ENCODE data around the gene CIROP.

DNA sequence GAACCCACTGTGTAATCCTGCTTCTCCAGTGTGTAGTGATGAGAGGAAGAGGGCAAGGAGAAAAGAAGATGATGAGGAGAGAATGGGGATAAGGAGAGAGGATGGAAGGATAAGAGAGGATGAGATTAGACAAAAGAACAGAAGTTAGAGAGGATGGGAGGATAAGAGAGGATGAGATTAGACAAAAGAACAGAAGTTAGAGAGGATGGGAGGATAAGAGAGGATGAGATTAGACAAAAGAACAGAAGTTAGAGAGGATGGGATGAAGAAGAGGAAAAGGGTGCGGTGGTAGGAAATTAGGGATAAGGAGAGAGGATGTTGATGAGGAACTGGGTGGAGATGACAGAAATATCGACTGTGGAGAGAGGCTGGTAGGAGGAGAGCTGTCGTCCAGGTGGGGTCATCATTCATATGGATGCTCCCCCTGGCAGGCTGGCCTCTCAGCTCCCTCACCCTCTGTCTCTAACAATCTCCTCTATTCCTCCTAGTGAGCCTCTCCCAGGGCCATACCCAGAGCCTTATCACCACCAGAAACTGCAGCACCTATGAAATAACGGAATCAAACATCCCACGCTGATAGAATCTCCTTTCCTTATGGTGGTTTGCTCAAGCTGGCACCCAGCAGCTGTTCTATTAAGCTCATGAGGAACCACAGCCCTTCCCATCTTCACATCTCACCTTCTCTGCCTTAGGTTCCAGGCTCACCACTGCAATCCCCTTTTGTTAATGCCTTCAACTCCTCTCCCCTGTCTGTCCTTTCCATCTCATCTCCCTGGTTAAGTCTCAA, 6.0 kb upstream of the CIROP start:
- no peak for TF ChIP-seq POLR2A (IDR thresholded peaks at IDR 0.05)
- TF ChIP-seq, protein P1, sequence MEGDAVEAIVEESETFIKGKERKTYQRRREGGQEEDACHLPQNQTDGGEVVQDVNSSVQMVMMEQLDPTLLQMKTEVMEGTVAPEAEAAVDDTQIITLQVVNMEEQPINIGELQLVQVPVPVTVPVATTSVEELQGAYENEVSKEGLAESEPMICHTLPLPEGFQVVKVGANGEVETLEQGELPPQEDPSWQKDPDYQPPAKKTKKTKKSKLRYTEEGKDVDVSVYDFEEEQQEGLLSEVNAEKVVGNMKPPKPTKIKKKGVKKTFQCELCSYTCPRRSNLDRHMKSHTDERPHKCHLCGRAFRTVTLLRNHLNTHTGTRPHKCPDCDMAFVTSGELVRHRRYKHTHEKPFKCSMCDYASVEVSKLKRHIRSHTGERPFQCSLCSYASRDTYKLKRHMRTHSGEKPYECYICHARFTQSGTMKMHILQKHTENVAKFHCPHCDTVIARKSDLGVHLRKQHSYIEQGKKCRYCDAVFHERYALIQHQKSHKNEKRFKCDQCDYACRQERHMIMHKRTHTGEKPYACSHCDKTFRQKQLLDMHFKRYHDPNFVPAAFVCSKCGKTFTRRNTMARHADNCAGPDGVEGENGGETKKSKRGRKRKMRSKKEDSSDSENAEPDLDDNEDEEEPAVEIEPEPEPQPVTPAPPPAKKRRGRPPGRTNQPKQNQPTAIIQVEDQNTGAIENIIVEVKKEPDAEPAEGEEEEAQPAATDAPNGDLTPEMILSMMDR (IDR thresholded peaks at IDR 0.05): no peak

All from Peyer's patch (tissue), 4 donors.